KMS-11 (cell line): Measurements from ENCODE around the gene DCTN2.

ENCODE experiments used
- H2AFZ ChIP-seq: fragments of 200-600 bp; sonication (generic); 2 replicates; pipeline ENCODE4 v1.6.1; 2016; ENCODE audit warnings: antibody characterized with exemption, mixed run types, low read depth
- H3K27ac ChIP-seq: fragments of 200-600 bp; sonication (generic); 2 replicates; pipeline ENCODE4 v1.6.1; 2016; ENCODE audit warnings: mild to moderate bottlenecking, mixed run types
- H3K27me3 ChIP-seq: fragments of 200-600 bp; sonication (generic); 2 replicates; pipeline ENCODE4 v1.6.1; 2017; ENCODE audit warnings: mild to moderate bottlenecking, low read depth, mixed run types, moderate library complexity; ENCODE audit not compliant: insufficient read depth
- H3K36me3 ChIP-seq: fragments of 200-600 bp; sonication (generic); 2 replicates; pipeline ENCODE4 v1.6.1; 2017; ENCODE audit warnings: mild to moderate bottlenecking, mixed run types; ENCODE audit not compliant: insufficient read depth
- H3K4me1 ChIP-seq: fragments of 200-600 bp; sonication (generic); 2 replicates; pipeline ENCODE4 v1.6.1; 2016; ENCODE audit warnings: mild to moderate bottlenecking, low read depth, mixed run types; ENCODE audit not compliant: poor library complexity, severe bottlenecking
- H3K4me2 ChIP-seq: fragments of 200-600 bp; sonication (generic); 2 replicates; pipeline ENCODE4 v1.7.0; 2016; ENCODE audit warnings: mild to moderate bottlenecking, mixed run types
- H3K4me3 ChIP-seq: fragments of 200-600 bp; sonication (generic); IDR thresholded peaks from 2 replicates; pipeline ENCODE4 v1.6.1; 2017; ENCODE audit warnings: low read depth, low read length, mixed read lengths; ENCODE audit not compliant: insufficient read depth
- H3K79me2 ChIP-seq: fragments of 200-600 bp; sonication (generic); 2 replicates; pipeline ENCODE4 v1.6.1; 2016; ENCODE audit warnings: low read depth, mixed run types; ENCODE audit not compliant: insufficient read depth
- H3K9ac ChIP-seq: fragments of 200-600 bp; sonication (generic); 2 replicates; pipeline ENCODE4 v1.6.1; 2016; ENCODE audit warnings: mild to moderate bottlenecking, mixed run types
- H4K20me1 ChIP-seq: fragments of 200-600 bp; sonication (generic); 2 replicates; pipeline ENCODE4 v1.6.1; 2016; ENCODE audit warnings: mild to moderate bottlenecking, mixed run types; ENCODE audit not compliant: insufficient read depth
- TF ChIP-seq, protein P1 (sequence below): fragments of 200-600 bp; sonication (generic); conservative IDR thresholded peaks from 2 replicates; pipeline ENCODE4 v1.6.1; 2017; ENCODE audit warnings: low read depth, mild to moderate bottlenecking, antibody characterized with exemption, low read length, moderate library complexity, mixed read lengths

The DCTN2 gene

DNA sequence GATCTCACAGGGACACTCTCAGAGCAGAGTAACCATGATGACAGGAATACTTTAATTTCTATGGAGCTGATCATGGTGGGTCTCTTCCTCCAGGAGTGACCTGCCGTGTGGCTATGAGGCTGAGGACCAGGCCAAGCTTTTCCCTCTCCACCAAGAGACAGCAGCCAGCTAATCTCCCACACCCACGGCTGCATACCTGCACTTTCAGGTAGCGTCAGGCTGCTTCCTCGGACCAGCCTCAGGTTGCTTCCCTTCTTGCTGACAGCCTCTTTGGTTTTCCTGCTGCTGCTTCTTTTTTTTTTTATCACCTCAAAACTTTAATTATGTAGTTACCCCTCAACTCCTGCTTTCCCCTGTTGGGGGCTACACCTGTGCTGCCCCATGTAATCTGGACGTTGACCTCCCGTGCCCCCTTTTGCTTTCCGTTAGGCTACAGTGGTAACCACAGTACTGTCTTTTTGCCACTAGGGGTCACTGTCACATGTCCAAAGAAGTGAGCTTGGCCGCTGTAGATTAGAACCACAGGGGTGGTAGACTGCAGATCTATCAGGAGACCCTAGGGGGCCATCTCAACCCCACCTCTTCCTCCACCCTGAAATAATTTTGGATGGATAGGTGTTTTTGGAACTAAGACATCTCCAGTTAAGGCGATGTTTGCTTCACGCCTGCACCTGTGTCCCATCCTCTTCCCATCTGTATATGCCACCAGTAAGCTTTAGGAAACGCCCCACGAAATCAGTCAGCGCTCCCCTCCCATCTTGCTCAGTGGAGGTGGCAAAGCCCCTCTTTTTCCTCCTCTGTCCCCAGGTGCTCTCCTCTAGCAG lies 36.2 kb upstream of the DCTN2 start:
- H4K20me1 ChIP-seq, result no peaks in the 10 kb centered on the region
- H3K36me3 ChIP-seq, result no peaks in the 10 kb centered on the region
- TF ChIP-seq, protein P1, sequence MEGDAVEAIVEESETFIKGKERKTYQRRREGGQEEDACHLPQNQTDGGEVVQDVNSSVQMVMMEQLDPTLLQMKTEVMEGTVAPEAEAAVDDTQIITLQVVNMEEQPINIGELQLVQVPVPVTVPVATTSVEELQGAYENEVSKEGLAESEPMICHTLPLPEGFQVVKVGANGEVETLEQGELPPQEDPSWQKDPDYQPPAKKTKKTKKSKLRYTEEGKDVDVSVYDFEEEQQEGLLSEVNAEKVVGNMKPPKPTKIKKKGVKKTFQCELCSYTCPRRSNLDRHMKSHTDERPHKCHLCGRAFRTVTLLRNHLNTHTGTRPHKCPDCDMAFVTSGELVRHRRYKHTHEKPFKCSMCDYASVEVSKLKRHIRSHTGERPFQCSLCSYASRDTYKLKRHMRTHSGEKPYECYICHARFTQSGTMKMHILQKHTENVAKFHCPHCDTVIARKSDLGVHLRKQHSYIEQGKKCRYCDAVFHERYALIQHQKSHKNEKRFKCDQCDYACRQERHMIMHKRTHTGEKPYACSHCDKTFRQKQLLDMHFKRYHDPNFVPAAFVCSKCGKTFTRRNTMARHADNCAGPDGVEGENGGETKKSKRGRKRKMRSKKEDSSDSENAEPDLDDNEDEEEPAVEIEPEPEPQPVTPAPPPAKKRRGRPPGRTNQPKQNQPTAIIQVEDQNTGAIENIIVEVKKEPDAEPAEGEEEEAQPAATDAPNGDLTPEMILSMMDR, result peak; percentile 100
- H3K79me2 ChIP-seq, result no peaks in the 10 kb centered on the region
- no peaks in the 10 kb centered on the region; the same call in 1 of the 2 replicates for H3K27me3 ChIP-seq
- H3K4me3 ChIP-seq, result no peak overlapping the region
- peaks cover 8% of the 10 kb centered on the region for H3K4me1 ChIP-seq
- H3K27ac ChIP-seq, result no peak overlapping the region
- H3K4me2 ChIP-seq, result no peak overlapping the region
- peak overlapping the region; percentile 18; the same call in 1 of the 2 replicates for H2AFZ ChIP-seq
- no peak overlapping the region for H3K9ac ChIP-seq

DNA sequence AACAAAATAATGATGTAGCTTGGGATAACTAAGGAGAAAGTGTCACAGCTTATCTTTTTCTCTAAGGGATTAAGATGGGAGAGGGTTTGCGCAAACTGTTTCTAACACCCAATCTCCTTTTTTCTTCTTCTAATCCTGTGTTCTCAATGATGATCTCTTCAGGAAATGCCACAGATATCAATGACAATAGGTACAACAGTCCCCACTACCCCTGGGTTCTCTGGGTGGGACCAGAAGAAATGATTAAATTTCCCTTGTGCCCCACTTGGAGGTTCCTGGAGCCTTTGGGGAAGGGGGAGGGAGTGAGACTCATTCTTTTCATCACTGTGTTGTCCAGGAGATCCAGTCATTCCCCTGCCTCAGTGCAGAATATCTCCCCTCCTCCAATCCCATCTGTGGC lies 35.4 kb upstream of the DCTN2 start:
- no peak overlapping the region for H3K4me3 ChIP-seq
- no peaks in the 10 kb centered on the region for H4K20me1 ChIP-seq
- no peaks in the 10 kb centered on the region for H3K36me3 ChIP-seq
- no peak overlapping the region for H3K4me2 ChIP-seq
- H3K27me3 ChIP-seq, result no peaks in the 10 kb centered on the region; the same call in 1 of the 2 replicates
- H3K9ac ChIP-seq, result no peak overlapping the region
- peaks cover 8% of the 10 kb centered on the region for H3K4me1 ChIP-seq
- no peak overlapping the region for H3K27ac ChIP-seq
- no peak overlapping the region for H2AFZ ChIP-seq
- TF ChIP-seq, protein P1, result no peak
- no peaks in the 10 kb centered on the region for H3K79me2 ChIP-seq

DNA sequence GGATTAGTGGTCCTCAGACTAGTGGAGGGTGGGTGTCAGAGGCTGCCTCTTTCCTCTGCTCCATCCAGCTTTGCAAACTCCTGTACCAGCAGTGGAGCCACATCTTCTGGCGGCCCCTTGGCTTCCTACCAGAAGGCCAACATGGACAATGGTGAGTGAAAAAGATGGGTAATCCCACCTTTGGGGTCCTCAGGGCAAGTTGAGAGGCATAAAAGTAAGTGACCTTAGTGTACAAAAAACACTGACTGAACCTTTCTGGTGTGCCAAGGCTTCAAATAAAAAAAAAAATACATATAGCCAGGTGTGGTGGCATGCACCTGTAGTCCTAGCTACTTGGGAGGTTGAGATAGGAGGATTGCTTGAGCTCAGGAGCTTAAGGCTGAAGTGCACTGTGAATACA lies 34.8 kb upstream of the DCTN2 start:
- no peaks in the 10 kb centered on the region for H4K20me1 ChIP-seq

DNA sequence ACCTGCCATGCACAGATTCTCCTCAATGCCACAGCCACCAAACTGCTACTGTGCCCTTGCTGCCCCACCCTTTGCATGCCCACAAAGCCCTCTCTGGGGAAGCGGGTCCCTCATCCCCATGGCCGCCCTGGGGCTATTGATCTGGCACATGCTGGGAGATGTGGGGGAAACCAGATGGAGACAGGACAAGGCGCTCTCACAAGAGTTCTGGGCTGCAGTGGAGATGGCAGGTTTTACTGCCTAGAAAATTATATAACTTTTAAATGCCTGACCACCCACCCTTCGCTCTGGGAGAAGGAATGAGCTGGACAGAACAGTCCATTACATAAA lies 33.4 kb upstream of the DCTN2 start:
- no peaks in the 10 kb centered on the region for H3K36me3 ChIP-seq
- no peaks in the 10 kb centered on the region for H3K79me2 ChIP-seq
- peaks cover 8% of the 10 kb centered on the region for H3K4me1 ChIP-seq
- H3K9ac ChIP-seq, result no peak overlapping the region
- TF ChIP-seq, protein P1, result no peak
- no peak overlapping the region for H3K27ac ChIP-seq
- no peaks in the 10 kb centered on the region; the same call in 1 of the 2 replicates for H3K27me3 ChIP-seq
- H3K4me2 ChIP-seq, result no peak overlapping the region
- H3K4me3 ChIP-seq, result no peak overlapping the region
- no peaks in the 10 kb centered on the region for H4K20me1 ChIP-seq
- no peak overlapping the region for H2AFZ ChIP-seq

More for the DNA sequence above, 34.8 kb upstream of the DCTN2 start:
- H3K4me1 ChIP-seq, result peaks cover 8% of the 10 kb centered on the region
- no peak overlapping the region for H3K9ac ChIP-seq
- no peaks in the 10 kb centered on the region for H3K36me3 ChIP-seq
- no peak overlapping the region for H2AFZ ChIP-seq
- no peak overlapping the region for H3K27ac ChIP-seq
- TF ChIP-seq, protein P1, result no peak
- no peak overlapping the region for H3K4me2 ChIP-seq
- H3K27me3 ChIP-seq, result no peaks in the 10 kb centered on the region; the same call in 1 of the 2 replicates
- H3K4me3 ChIP-seq, result no peak overlapping the region
- no peaks in the 10 kb centered on the region for H3K79me2 ChIP-seq
